HepG2 (cell line): ENCODE results near the gene FRMD3. TPM values are rescaled to one million over a fixed set of nuclear protein-coding genes. Genes with fewer than 3 reads are reported as not detected.

ENCODE experiments used
- ATAC-seq: fragments of 200-7000 bp; cut with Tn5 transposase; 3 replicates; pipeline ENCODE4 v1.9.1; 2020; ENCODE audit warnings: mild to moderate bottlenecking, moderate library complexity
- BruUV-seq: library from RNA; stranded (reverse); fragments of 400-500 nt; replicated peaks from 2 replicates; lab custom pipeline; 2021; lab: Mats Ljungman, UMichigan
- CTCF ChIA-PET: fragments of 300-600 bp; formaldehyde crosslinking; extraction: SDS; loops from one replicate; lab custom pipeline; 2021; ENCODE audit warnings: low total read pairs, inconsistent platforms, low intra/inter-chr PET ratio; lab: Yijun Ruan, JAX
- POLR2A ChIA-PET: fragments of 350-600 bp; sonication (Branson Sonifier 250); formaldehyde crosslinking; loops from one replicate; lab custom pipeline; 2020; ENCODE audit warnings: antibody characterized with exemption, inconsistent platforms; lab: Yijun Ruan, JAX
- DNase-seq: peaks from one replicate; pipeline ENCODE4 v3.0.0-alpha.2; 2015; ENCODE audit warnings: low spot score
- FAIRE-seq: peaks from 3 replicates; lab custom pipeline; 2011; peaks lifted over from hg19 to GRCh38; lab: Jason Lieb, UNC
- H2AFZ ChIP-seq: one replicate; pipeline ENCODE4 v1.6.1; 2011; ENCODE audit warnings: low read length, inconsistent platforms
- H3K27ac ChIP-seq: fragments of 300-600 bp; 3 replicates; pipeline ENCODE4 v1.8.0; 2011; ENCODE audit warnings: mixed run types, mild to moderate bottlenecking, mixed read lengths, low read length, inconsistent platforms; ENCODE audit not compliant: insufficient read depth; ENCODE audit errors: extremely low read length
- H3K27me3 ChIP-seq, 2 experiments: fragments of 200-600 bp in 1 of 2; 2 replicates in 1 of 2; 3 replicates in 1 of 2; pipeline versions ENCODE4 v1.6.0 to v1.8.0; 2011; ENCODE audit warnings: low read length in 2 of 2, mild to moderate bottlenecking in 2 of 2, moderate library complexity in 2 of 2, inconsistent platforms in 1 of 2; ENCODE audit not compliant: insufficient read depth in 2 of 2, control insufficient read depth in 1 of 2
- H3K36me3 ChIP-seq, 2 experiments: fragments of 200-600 bp in 1 of 2; replicated peaks in 1 of 2; 2 replicates in 1 of 2; 3 replicates in 1 of 2; pipeline versions ENCODE4 v1.5.1 to v1.8.0; 2011; ENCODE audit warnings: low read length in 2 of 2, inconsistent platforms in 1 of 2; ENCODE audit not compliant: insufficient read depth in 2 of 2, control insufficient read depth in 1 of 2
- H3K4me1 ChIP-seq: 2 replicates; pipeline ENCODE4 v1.5.1; 2012; ENCODE audit warnings: low read length, inconsistent platforms; ENCODE audit not compliant: insufficient read depth
- H3K4me2 ChIP-seq: 2 replicates; pipeline ENCODE4 v1.6.0; 2011; ENCODE audit warnings: low read depth, low read length, inconsistent platforms
- H3K4me3 ChIP-seq, 3 experiments: fragments of 200-600 bp in 1 of 3; sonication (generic), shearing (Covaris generic) in 1 of 3; replicated peaks in 1 of 3; 2 replicates each; pipeline ENCODE4 v1.5.1; 2011 to 2016; ENCODE audit warnings: low read length in 3 of 3, inconsistent platforms in 2 of 3, low read depth in 2 of 3, mild to moderate bottlenecking in 2 of 3, control low read depth in 1 of 3, mixed read lengths in 1 of 3; ENCODE audit not compliant: insufficient read depth in 1 of 3
- H3K79me2 ChIP-seq: one replicate; pipeline ENCODE4 v1.6.1; 2011; ENCODE audit warnings: low read length, inconsistent platforms; ENCODE audit not compliant: insufficient read depth
- H3K9ac ChIP-seq: 2 replicates; pipeline ENCODE4 v1.6.0; 2011; ENCODE audit warnings: mild to moderate bottlenecking, low read depth, low read length, inconsistent platforms; ENCODE audit not compliant: insufficient read depth
- H3K9me3 ChIP-seq: 2 replicates; pipeline ENCODE4 v1.5.1; 2012; ENCODE audit warnings: mild to moderate bottlenecking, low read length
- H4K20me1 ChIP-seq: 2 replicates; pipeline ENCODE4 v1.6.0; 2011; ENCODE audit warnings: inconsistent platforms, mild to moderate bottlenecking, low read length, moderate library complexity; ENCODE audit not compliant: insufficient read depth
- EHMT2 ChIP-seq: fragments of 200-600 bp; sonication (generic); IDR thresholded peaks from 2 replicates; pipeline ENCODE4 v1.7.0; 2017; ENCODE audit warnings: antibody characterized with exemption, low read depth, low read length, borderline replicate concordance
- NFYC ChIP-seq: IDR thresholded peaks from 2 replicates; pipeline ENCODE4 v1.6.1; 2016; ENCODE audit warnings: missing genetic modification reagents, missing compliant biosample characterization
- STAG1 ChIP-seq: sonication (generic); formaldehyde crosslinking; IDR thresholded peaks from 2 replicates; pipeline ENCODE4 v1.4.0; 2020; ENCODE audit warnings: missing genetic modification reagents
- ZNF138 ChIP-seq: sonication (generic); formaldehyde crosslinking; IDR thresholded peaks from 2 replicates; pipeline ENCODE4 v1.5.0; 2020; ENCODE audit warnings: mild to moderate bottlenecking, low read depth, missing genetic modification reagents
- in situ Hi-C: cut with HindIII; loops from 2 replicates; pipeline ENCODE4 v1.10.0; 2017; ENCODE audit warnings: low pct_unique_long_range_greater_than_20kb; ENCODE audit not compliant: extremely low pct_ligation_motif_present
- intact Hi-C: fragments of 100-400 bp; cut with micrococcal nuclease; formaldehyde crosslinking; loops from one replicate; pipeline ENCODE4 v1.10.0; 2022; ENCODE audit not compliant: unreplicated experiment
- polyA plus RNA-seq, 8 experiments: library from polyadenylated mRNA; depleted of rRNA in 3 of 8; stranded (reverse) in 7 of 8; unstranded in 1 of 8; fragments of >200 nt; fragmentation: Illumina TruSeq in 4 of 8; extraction: Trizol in 4 of 8; gene quantifications; 2 replicates each; pipeline versions ENCODE4 v1.2.1 to v1.2.3, GENCODE V29; 2011 to 2016; ENCODE audit warnings: low read depth in 4 of 8, missing spikeins in 1 of 8, mixed read lengths in 1 of 8; ENCODE audit not compliant: insufficient read depth in 1 of 8
- total RNA-seq, 5 experiments: library from RNA; depleted of rRNA; stranded (reverse); fragments of >200 nt; fragmentation: Illumina TruSeq; extraction: Trizol; gene quantifications; 2 replicates each; pipeline ENCODE4 v1.2.3, GENCODE V29; 2016; ENCODE audit warnings: low read depth in 1 of 5
- TF ChIP-seq, protein P1 (sequence below): sonication (generic); formaldehyde crosslinking; IDR thresholded peaks from 2 replicates; pipeline ENCODE4 v1.5.0; 2020; ENCODE audit warnings: mild to moderate bottlenecking, missing genetic modification reagents

The FRMD3 gene
- total and polyA plus RNA-seq, 2 of the 13 experiments (the other 11 are each of a cell fraction or from before 2014, with no cell fraction given), result 3.2 to 7.7 TPM

DNA sequence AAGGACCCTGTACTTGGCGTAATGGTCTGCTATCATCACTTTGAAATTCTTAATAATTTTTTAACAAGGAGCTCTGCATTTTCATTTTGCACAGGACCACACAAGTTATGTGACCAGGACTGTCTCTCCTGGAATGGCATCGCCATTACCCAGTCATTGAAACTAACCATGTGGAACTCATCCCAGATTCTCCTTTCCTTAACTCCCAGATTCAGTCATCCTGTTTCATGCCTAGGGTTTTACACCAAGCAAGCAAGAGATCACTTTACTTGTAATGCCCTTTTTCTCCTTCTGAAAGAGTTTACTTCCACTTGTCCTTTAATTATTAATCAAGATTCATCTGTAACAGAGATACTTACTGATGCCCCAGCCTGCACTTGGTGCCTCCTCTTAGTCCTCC is 12.0 kb downstream of the FRMD3 start (continued):
- TF ChIP-seq, protein P1, sequence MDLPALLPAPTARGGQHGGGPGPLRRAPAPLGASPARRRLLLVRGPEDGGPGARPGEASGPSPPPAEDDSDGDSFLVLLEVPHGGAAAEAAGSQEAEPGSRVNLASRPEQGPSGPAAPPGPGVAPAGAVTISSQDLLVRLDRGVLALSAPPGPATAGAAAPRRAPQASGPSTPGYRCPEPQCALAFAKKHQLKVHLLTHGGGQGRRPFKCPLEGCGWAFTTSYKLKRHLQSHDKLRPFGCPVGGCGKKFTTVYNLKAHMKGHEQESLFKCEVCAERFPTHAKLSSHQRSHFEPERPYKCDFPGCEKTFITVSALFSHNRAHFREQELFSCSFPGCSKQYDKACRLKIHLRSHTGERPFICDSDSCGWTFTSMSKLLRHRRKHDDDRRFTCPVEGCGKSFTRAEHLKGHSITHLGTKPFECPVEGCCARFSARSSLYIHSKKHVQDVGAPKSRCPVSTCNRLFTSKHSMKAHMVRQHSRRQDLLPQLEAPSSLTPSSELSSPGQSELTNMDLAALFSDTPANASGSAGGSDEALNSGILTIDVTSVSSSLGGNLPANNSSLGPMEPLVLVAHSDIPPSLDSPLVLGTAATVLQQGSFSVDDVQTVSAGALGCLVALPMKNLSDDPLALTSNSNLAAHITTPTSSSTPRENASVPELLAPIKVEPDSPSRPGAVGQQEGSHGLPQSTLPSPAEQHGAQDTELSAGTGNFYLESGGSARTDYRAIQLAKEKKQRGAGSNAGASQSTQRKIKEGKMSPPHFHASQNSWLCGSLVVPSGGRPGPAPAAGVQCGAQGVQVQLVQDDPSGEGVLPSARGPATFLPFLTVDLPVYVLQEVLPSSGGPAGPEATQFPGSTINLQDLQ (CRISPR knock-in tag), result no peak
- no peak for TF ChIP-seq EHMT2
- TF ChIP-seq, all 625 proteins: peak for 0

DNA sequence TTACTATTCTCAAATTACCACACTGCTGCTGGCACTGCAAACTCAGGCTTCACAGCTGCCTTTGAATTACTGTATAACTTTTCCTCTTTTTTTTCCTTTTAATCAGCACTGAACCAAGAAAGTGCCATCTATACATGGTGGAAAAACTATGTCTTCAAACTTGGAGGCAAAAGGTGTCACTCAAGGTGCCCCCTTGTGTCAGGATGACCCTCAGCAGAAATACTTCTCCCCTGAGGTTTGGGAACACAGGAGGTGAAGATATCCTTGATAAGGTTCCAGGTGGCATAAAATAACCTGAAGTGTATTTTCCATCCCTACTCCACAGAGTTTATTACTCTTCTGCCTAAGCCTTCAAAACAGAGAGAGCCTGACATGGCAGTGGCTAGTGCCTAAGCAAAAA is 14.5 kb downstream of the FRMD3 start:
- H3K9ac ChIP-seq, result no peak overlapping the region
- ChIA-PET POLR2A (no interaction called here), CTCF (no interaction called here)
- ATAC-seq (no peak), DNase-seq (no peak), FAIRE-seq (no peak)
- H3K4me1 ChIP-seq, result peaks cover 42% of the 10 kb centered on the region
- H3K27ac ChIP-seq, result no peak overlapping the region
- no peaks in the 10 kb centered on the region for H3K36me3 ChIP-seq
- no peaks in the 10 kb centered on the region for H3K27me3 ChIP-seq
- intact Hi-C loops (no loop called here), in situ Hi-C loops (no loop called here)
- no peak overlapping the region for H3K4me3 ChIP-seq
- H4K20me1 ChIP-seq, result no peaks in the 10 kb centered on the region
- no peak overlapping the region for H3K4me2 ChIP-seq
- BruUV-seq, result no TSS peak
- TF ChIP-seq STAG1 (CRISPR knock-in tag), result peak; percentile 17; the same call in 1 of the 2 replicates
- TF ChIP-seq ZNF138 (CRISPR knock-in tag), result no peak
- TF ChIP-seq NFYC (CRISPR knock-in tag), result no peak
- no peak overlapping the region for H2AFZ ChIP-seq
- no peaks in the 10 kb centered on the region for H3K9me3 ChIP-seq
- H3K79me2 ChIP-seq, result peaks cover 22% of the 10 kb centered on the region
